Kidney epithelial cell (primary cell): ENCODE results near the gene TFAP2E. TPM values are rescaled to one million over a fixed set of nuclear protein-coding genes. Genes with fewer than 3 reads are reported as not detected.

Experiments
- DNase-seq: peaks from one replicate; pipeline ENCODE4 v3.0.0-alpha.2; 2010; ENCODE audit warnings: low read depth
- H3K27me3 ChIP-seq: 2 replicates; pipeline ENCODE4 v1.6.0; 2011; ENCODE audit warnings: low read length; ENCODE audit not compliant: control insufficient read depth, insufficient read depth
- H3K36me3 ChIP-seq: 2 replicates; pipeline ENCODE4 v1.5.1; 2011; ENCODE audit warnings: low read length; ENCODE audit not compliant: control insufficient read depth, insufficient read depth
- H3K4me3 ChIP-seq: 2 replicates; pipeline ENCODE4 v1.5.1; 2011; ENCODE audit warnings: low read depth, mild to moderate bottlenecking, control low read depth, low read length
- total RNA-seq: library from RNA; depleted of rRNA; stranded (reverse); fragments of >200 nt; gene quantifications from 2 replicates; pipeline ENCODE4 v1.2.3, GENCODE V29; 2015
- TF ChIP-seq, protein P1 (sequence below): IDR thresholded peaks from 2 replicates; pipeline ENCODE4 v1.5.1; 2011; ENCODE audit warnings: mild to moderate bottlenecking, moderate library complexity, low read length, control low read depth, inconsistent platforms; ENCODE audit not compliant: insufficient read depth, poor library complexity, severe bottlenecking

Gene TFAP2E
- total RNA-seq, 1 donor from 2014 or later = 0.67 TPM

DNA sequence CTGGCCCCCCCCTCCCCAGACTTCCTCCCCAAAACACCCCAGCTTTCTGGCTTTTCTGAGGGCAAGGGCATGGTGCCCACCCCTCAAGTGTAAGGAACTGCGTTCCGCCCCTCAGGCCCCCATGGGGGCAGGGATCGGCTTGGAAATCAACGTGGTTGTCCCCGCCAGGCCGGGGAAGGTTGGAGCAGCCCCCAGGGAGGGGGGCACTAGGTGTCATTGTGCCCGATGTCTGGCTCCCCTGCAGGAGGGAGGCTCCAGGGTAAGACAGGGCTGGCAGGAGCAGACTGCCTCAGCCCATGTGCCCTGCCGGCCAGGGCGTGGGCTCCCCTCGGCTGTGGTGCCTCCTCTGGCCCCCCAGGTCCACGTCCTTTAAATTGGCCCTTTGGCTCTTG is 7.4 kb upstream of the TFAP2E start:
- no peak overlapping the region for H3K4me3 ChIP-seq
- TF ChIP-seq, protein P1, sequence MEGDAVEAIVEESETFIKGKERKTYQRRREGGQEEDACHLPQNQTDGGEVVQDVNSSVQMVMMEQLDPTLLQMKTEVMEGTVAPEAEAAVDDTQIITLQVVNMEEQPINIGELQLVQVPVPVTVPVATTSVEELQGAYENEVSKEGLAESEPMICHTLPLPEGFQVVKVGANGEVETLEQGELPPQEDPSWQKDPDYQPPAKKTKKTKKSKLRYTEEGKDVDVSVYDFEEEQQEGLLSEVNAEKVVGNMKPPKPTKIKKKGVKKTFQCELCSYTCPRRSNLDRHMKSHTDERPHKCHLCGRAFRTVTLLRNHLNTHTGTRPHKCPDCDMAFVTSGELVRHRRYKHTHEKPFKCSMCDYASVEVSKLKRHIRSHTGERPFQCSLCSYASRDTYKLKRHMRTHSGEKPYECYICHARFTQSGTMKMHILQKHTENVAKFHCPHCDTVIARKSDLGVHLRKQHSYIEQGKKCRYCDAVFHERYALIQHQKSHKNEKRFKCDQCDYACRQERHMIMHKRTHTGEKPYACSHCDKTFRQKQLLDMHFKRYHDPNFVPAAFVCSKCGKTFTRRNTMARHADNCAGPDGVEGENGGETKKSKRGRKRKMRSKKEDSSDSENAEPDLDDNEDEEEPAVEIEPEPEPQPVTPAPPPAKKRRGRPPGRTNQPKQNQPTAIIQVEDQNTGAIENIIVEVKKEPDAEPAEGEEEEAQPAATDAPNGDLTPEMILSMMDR = no peak
- H3K36me3 ChIP-seq = no peaks in the 10 kb centered on the region
- no peak for DNase-seq
- no peaks in the 10 kb centered on the region for H3K27me3 ChIP-seq

DNA sequence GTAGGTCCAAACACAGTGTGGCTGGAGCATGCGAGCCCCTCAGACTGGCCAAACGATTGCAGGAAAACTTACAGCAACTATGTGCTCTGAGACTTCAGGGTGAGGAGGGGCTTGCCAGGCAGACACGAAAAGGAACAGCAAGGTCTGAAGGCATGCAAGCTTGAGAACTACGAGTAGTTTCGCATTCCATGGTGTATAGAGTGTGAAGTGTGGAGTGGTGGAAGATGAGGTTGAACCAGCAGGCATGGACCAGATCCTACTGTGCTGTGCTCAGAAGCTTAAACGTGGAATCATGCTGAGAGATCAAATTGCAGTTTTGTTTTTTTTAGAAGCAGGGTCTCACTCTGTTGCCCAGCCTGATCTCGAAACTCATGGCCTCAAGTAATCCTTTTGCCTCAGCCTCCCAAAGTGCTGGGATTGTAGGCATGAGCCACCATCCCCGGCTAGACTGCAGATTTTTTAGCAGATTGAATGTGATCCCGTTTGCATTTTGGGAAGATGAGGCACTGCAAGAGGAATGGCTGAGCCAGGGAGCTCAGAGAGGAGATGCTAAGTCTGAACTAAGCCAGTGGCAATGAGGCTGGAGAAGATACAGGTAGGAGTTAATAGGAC is 5.1 kb upstream of the TFAP2E start:
- DNase-seq = no peak

GRCh38 chr1:35568975-35569395 is 4.1 kb upstream of the TFAP2E start:
- peaks cover 29% of the 10 kb centered on the region for H3K27me3 ChIP-seq
- no peak overlapping the region for H3K4me3 ChIP-seq
- no peak for DNase-seq
- no peaks in the 10 kb centered on the region for H3K36me3 ChIP-seq
- TF ChIP-seq, protein P1 = peak; percentile 89

More for the DNA sequence above, 5.1 kb upstream of the TFAP2E start:
- peaks cover 20% of the 10 kb centered on the region for H3K27me3 ChIP-seq
- no peak overlapping the region for H3K4me3 ChIP-seq
- H3K36me3 ChIP-seq = no peaks in the 10 kb centered on the region
- TF ChIP-seq, protein P1 = no peak

GRCh38 chr1:35569936-35570335 is 3.2 kb upstream of the TFAP2E start:
- Histone ChIP-seq H3K4me3 (no peak overlapping the region), H3K27me3 (peaks cover 38% of the 10 kb centered on the region), H3K36me3 (no peaks in the 10 kb centered on the region)
- no peak for DNase-seq
- TF ChIP-seq, protein P1 = no peak

DNA sequence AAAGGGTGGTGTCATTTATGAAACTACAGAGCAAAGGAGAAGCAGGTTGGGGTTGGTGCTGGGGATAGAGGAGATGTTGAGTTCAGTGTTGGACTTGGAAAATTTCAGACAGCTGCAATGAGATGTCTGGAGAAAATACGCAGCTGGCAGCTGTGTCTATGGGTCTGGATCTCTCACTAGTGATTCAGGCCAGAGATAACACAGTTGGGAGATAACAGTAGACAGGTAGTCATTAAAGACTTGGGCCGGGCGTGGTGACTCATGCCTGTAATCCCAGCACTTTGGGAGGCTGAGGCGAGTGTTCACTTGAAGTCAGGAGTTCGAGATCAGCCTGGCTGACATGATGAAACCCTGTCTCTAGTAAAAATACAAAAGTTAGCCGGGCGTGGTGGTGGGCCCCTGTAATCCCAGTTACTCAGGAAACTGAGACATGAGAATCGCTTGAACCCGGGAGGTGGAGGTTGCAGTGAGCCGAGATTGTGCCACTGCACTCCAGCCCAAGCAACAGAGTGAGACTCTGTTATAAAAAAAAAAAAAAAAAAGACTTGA is 2.5 kb upstream of the TFAP2E start:
- no peak overlapping the region for H3K4me3 ChIP-seq
- no peaks in the 10 kb centered on the region for H3K36me3 ChIP-seq
- TF ChIP-seq, protein P1 = no peak
- H3K27me3 ChIP-seq = peaks cover 40% of the 10 kb centered on the region
- no peak for DNase-seq

- H3K4me3 ChIP-seq = no peak overlapping the region
- H3K27me3 ChIP-seq = peaks cover 46% of the 10 kb centered on the region
- no peaks in the 10 kb centered on the region for H3K36me3 ChIP-seq
- TF ChIP-seq, protein P1 = no peak
- no peak for DNase-seq
These were observed 1.9 kb upstream of the TFAP2E start for GRCh38 chr1:35571263-35571662.
